HG03066 (cell line): ENCODE measurements around the gene IGF2R.
"Not testable (repeated sequence)": the region's sequence is repeated elsewhere in the genome, so short reads cannot be mapped to it uniquely, and the experiment has no call there.

Experiments used
- ATAC-seq: cut with Tn5 transposase; IDR thresholded peaks from one replicate; pipeline ENCODE4 v1.9.1; 2021; ENCODE audit warnings: low read depth; ENCODE audit not compliant: unreplicated experiment

IGF2R gene

DNA sequence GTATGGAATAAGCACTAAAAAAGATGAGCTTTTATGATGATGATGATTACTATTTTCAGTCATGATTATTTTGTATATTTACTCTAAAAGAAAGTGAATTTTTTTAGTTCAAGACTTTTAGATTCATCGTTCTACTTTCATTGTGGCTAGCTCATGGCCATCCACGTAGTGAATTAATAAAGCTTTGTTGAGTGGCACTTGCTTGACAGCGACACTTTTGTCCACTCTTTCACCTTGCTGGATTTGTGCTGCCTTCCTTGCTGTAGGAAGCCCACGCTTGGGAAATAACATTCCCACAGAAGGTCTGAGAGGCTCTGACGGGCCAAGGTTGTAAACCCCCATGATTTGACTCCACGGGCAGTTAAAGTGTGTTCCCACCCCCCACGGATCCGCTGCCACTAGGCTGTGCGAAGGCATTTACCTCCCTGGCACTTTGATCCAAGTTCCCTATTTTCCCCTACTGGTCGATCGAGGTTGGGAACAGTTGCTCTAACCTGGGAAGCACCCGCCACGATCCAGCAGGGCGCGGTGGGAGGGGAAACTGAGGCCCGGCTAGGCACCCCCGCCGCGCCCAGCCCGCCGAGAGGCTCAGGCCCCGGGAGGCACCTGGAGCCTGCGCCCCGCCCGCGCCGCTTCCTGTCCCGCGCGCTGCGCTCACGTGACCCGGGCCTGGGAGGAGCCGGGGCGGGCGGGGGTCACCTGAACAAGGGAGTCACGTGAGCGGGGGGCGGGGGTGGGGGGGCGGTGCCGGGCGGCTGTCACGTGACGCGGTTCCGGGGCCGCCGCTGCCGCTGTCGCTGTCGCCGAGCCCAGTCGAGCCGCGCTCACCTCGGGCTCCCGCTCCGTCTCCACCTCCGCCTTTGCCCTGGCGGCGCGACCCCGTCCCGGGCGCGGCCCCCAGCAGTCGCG, at the start of gene IGF2R:
IGF2R (plus strand) TSS at position 788 of the 909 bp plus-strand sequence. CDS start 165 bp downstream, outside the sequence.
- ATAC-seq, result peak; percentile 83

DNA sequence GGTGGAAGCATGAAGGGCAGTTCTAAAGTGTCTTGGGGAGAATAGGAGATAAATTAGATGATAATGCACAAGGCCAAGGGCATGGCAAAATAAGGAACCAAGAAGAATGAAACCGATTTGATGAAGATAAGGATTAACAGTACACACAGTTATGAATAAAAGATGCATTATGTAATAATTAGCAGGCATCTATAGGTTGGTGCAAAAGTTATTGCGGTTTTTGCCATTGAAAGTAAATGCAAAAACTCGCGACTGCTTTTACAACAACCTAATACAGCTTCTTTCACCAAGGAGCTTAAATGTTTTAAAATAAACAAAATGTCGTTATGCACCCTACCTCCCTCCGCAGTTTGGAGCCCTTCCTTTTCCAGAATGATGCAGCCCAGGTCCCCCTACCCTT, 49.1 kb upstream of the IGF2R start:
- ATAC-seq, result no peak

GRCh38 chr6:159924150-159924549, 44.7 kb upstream of the IGF2R start:
- ATAC-seq, result not testable (repeated sequence)

- ATAC-seq, result no peak
Measured at GRCh38 chr6:159926542-159927203, 42.2 kb upstream of the IGF2R start.

GRCh38 chr6:159929819-159930218, 39.1 kb upstream of the IGF2R start:
- no peak for ATAC-seq

DNA sequence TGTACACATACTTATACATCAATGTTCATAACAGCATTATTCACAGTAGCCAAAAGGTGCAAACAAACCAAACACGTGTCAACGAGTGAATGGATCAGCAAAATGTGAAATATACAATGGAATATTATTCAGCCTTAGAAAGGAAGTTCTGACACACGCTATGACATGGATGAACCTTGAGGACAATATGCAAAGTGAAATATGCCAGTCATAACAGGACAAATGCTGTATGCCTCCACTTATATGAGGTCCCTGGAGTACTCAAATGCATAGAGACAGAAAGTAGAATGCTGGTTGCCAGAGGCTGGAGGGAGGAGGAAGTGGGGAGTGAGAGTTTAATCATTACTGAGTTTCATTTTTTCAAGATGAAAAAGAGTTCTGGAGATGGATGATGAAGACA, 37.8 kb upstream of the IGF2R start:
- peak; percentile 93 for ATAC-seq

DNA sequence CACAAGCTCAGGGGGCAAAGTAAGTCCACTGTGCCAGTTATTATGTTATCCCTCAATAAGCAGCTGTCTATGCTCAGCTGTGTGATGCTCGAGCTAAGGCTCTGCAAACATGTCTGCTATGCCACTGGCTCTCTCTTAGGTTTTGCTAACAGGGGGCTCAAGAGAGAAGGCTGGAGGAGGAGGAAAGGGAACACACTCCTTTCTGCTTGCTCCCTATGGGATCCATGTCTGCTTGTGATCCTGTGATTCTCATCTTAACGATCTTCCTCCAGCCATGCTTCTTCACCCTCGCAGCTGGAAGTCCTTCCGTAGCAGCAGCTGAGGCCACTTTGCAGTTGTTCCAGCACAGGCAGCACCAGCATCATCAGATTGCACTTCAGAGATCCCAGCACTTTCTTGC, 37.0 kb upstream of the IGF2R start:
- ATAC-seq, result peak; percentile 17

- ATAC-seq, result no peak
Measured at GRCh38 chr6:159933077-159933476, 35.8 kb upstream of the IGF2R start.

- ATAC-seq, result no peak
Measured at GRCh38 chr6:159934181-159934580, 34.7 kb upstream of the IGF2R start.

DNA sequence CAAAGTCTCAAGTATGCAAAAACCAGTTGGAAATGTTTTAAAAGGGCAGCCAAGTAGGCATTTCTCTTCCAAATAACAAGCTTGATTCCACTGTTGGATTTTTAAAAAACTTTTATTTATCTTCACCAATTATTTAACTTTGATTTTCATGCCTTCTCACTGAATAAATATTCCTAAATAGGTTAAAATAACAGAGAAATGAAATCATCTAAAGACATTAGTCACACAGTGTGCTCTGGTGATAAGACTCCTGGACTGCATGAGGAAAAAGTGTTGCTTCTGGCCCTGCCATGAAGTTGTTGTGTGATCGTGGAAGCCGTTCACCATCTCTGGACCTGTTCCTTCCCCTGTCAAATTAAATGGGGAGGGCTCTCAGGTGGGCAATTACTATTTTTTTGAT, 33.8 kb upstream of the IGF2R start:
- no peak for ATAC-seq

DNA sequence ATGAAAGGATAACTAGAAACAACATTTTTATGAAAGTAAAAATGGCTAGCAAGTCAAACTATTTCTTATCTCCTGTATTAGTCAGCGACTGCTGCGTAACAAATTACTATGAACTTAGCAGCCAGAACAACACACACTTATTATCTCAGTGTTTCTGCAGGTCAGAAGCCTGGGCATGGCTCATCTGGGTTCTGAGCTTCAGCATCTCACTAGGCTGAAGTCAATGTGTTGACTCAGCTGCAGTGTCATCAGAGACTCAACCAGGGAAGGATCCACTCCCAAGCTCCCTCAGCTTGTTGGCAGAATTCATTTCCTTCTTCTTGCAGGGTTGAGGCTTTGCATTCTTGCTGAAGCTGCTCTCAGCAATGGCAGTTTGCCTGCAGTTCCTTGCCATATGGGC, 33.2 kb upstream of the IGF2R start:
- no peak for ATAC-seq

- ATAC-seq, result no peak
Measured at GRCh38 chr6:159939591-159940016, 29.3 kb upstream of the IGF2R start.

GRCh38 chr6:159941286-159942113, 27.4 kb upstream of the IGF2R start:
- no peak for ATAC-seq

GRCh38 chr6:159943101-159943632, 25.7 kb upstream of the IGF2R start:
- no peak for ATAC-seq

GRCh38 chr6:159943968-159944598, 24.8 kb upstream of the IGF2R start:
- ATAC-seq, result no peak

DNA sequence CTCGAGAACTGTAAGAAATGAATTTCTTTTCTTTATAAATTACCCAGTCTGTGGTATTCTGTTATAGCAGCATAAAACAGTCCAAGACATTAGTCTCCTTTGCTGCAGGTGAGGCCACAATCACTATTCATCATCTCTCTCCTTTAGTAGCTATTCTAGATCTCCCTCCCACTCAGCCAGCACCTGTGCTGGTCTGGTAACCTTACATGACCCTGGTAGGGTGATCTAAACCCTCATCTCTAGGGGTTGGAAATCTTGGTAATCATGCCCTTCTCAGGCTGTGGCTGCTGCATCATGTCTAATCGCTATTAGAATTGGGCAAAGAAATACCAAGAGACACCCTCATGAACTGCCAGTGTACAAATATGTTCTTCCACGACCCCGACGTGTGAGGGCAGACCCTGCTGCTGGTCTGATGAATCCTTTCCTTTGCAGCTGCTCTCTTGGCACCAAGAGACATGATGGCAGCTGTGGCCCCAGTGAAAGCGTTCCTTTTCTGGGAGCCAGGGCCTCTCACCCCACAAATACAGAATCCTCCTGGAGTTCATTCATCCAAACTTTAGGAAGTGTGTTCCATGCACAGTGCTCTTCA, 23.0 kb upstream of the IGF2R start:
- no peak for ATAC-seq

DNA sequence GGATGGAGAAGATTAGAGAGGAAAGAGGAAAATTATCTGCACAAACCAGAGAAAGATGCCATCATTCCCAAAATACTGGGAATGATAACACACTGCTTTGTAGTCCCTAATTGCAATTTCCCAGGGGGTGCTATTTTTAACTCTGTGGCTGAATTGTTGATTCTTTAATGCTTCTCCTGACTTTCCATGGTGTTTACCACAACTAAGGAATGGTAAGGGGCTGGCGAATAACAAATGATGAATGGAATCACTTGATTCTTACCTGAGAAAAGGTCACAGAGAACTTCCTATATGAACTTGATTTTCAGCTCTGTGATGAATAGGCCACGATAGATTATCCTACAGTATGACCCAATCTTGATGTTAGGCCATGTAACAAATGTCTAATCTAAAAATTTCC, 22.0 kb upstream of the IGF2R start:
- no peak for ATAC-seq

GRCh38 chr6:159948199-159948598, 20.7 kb upstream of the IGF2R start:
- no peak for ATAC-seq

DNA sequence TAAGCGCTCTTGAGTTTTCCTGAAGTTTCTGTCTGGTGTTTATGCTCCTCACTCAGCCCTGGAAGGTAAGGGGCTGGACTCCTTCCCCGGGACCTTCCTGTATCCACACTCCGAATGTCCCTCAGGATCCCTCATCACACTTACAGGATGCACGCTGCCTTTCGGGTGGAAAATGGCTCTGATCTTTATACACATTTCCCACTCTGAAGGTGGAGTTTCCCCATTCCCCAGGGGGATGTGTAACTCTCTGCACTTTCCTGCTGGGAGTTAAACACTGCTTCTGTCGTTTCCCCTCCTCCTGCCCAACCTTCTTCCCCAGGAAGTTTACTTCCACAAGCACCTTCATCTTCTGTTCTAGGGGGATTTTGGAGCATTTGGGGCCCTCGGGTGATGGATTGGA, 17.1 kb upstream of the IGF2R start:
- ATAC-seq, result no peak
